Left ventricle myocardium inferior (tissue), 1 donor: Measurements from ENCODE around the gene HTRA3. TPM values are rescaled to one million over a fixed set of nuclear protein-coding genes. Genes with fewer than 3 reads are reported as not detected.

ENCODE experiments used
- DNase-seq: peaks from one replicate; pipeline ENCODE4 v3.0.0-alpha.2; 2020
- H3K27ac ChIP-seq: fragments of 200-600 bp; replicated peaks from 2 replicates; pipeline ENCODE4 v1.8.0; 2021
- H3K27me3 ChIP-seq: fragments of 200-600 bp; 2 replicates; pipeline ENCODE4 v1.8.0; 2021; ENCODE audit warnings: low read depth
- H3K36me3 ChIP-seq: fragments of 200-600 bp; 2 replicates; pipeline ENCODE4 v1.8.0; 2021
- H3K4me1 ChIP-seq: fragments of 200-600 bp; 2 replicates; pipeline ENCODE4 v1.8.0; 2021
- H3K4me3 ChIP-seq: fragments of 200-600 bp; 2 replicates; pipeline ENCODE4 v1.8.0; 2021; ENCODE audit warnings: mild to moderate bottlenecking, moderate library complexity
- H3K9me3 ChIP-seq: fragments of 200-600 bp; replicated peaks from 2 replicates; pipeline ENCODE4 v1.8.0; 2021
- intact Hi-C: fragments of 100-400 bp; cut with micrococcal nuclease; formaldehyde crosslinking; loops from one replicate; pipeline ENCODE4 v1.11.0; 2022
- total RNA-seq: library from RNA; stranded (reverse); fragmentation: NEBNext Ultra II Directional; extraction: Animal tissue kit (Norgen Biotek cat#: 25700); gene quantifications from one replicate; pipeline ENCODE4 v1.2.1, GENCODE V29; 2021
- TF ChIP-seq, protein P1 (sequence below): fragments of 200-600 bp; IDR thresholded peaks from 2 replicates; pipeline ENCODE4 v1.8.0; 2021; ENCODE audit warnings: antibody characterized with exemption, mild to moderate bottlenecking, borderline replicate concordance
- donor health status: DM: no; HTN: yes; CAD: no; lungs with severe emphysema.

HTRA3 gene
- total RNA-seq, 1 donor from 2014 or later, result 119 TPM

- no peak overlapping the region for H3K4me3 ChIP-seq
- H3K27ac ChIP-seq, result peak overlapping the region; percentile 69
- DNase-seq, result peak; percentile 14
- intact Hi-C loops, result no loop called here
- H3K36me3 ChIP-seq, result peaks cover 2% of the 10 kb centered on the region
- H3K27me3 ChIP-seq, result no peaks in the 10 kb centered on the region
- H3K4me1 ChIP-seq, result peaks cover 54% of the 10 kb centered on the region
- H3K9me3 ChIP-seq, result peaks cover 4% of the 10 kb centered on the region
- TF ChIP-seq, protein P1, sequence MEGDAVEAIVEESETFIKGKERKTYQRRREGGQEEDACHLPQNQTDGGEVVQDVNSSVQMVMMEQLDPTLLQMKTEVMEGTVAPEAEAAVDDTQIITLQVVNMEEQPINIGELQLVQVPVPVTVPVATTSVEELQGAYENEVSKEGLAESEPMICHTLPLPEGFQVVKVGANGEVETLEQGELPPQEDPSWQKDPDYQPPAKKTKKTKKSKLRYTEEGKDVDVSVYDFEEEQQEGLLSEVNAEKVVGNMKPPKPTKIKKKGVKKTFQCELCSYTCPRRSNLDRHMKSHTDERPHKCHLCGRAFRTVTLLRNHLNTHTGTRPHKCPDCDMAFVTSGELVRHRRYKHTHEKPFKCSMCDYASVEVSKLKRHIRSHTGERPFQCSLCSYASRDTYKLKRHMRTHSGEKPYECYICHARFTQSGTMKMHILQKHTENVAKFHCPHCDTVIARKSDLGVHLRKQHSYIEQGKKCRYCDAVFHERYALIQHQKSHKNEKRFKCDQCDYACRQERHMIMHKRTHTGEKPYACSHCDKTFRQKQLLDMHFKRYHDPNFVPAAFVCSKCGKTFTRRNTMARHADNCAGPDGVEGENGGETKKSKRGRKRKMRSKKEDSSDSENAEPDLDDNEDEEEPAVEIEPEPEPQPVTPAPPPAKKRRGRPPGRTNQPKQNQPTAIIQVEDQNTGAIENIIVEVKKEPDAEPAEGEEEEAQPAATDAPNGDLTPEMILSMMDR, result no peak
These were observed 38.6 kb downstream of the HTRA3 start for GRCh38 chr4:8308144-8308543.

DNA sequence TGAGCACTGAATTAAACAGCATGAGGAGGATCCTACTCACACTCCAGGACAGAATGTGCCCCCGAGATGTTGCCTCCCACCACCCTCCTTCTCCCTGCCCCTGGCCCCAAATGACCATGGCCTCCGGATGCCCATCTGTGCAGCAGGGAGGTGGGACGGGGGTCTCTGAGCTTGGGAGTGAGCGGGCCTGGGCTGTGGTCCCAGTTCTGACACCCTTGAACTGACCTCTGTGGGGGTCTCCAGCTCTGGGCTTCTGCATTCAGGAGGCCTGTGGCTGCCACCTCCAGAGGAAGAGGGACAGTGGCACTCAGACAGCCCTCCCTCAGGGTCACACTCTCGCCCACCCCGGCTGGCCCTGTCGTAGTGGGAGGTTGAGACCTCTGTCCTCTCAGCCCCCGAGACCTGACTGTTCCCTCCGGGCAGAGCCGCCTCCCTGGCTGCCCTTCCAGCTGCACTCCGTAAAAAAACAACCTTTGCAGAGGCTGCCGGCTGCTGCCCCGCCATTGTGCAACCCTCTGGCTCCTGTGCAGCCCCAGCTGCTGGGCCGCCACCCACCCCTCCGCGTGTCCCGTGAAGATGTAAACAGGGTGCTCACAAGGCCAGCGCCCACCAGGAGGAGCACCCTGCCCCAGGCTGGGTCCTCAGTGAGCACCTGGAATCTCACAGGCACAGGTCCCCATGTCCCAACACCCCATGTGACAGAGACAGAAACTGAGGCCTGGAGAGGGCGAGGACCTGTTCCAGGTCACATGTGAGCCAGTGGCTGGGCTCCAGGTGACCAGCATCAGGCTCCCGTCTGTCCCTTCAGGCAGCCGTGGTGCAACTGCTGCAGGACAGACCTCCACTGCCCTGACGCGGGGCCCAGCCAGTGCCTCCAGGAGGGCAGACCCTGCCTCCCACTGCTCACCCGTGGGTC is 39.6 kb downstream of the HTRA3 start:
- H3K4me1 ChIP-seq, result peaks cover 50% of the 10 kb centered on the region
- no peak overlapping the region for H3K4me3 ChIP-seq
- peaks cover 6% of the 10 kb centered on the region for H3K9me3 ChIP-seq
- intact Hi-C loops, result no loop called here
- no peaks in the 10 kb centered on the region for H3K36me3 ChIP-seq
- peak; percentile 81 for DNase-seq
- H3K27ac ChIP-seq, result peak overlapping the region; percentile 69
- no peaks in the 10 kb centered on the region for H3K27me3 ChIP-seq
- TF ChIP-seq, protein P1, result peak; percentile 47

- DNase-seq, result no peak
- H3K27me3 ChIP-seq, result no peaks in the 10 kb centered on the region
- intact Hi-C loops, result no loop called here
- H3K9me3 ChIP-seq, result peaks cover 6% of the 10 kb centered on the region
- H3K27ac ChIP-seq, result peak overlapping the region; percentile 69
- H3K4me3 ChIP-seq, result no peak overlapping the region
- no peaks in the 10 kb centered on the region for H3K36me3 ChIP-seq
- TF ChIP-seq, protein P1, result no peak
- H3K4me1 ChIP-seq, result peaks cover 52% of the 10 kb centered on the region
These were observed 40.8 kb downstream of the HTRA3 start for GRCh38 chr4:8310306-8310705.

GRCh38 chr4:8311101-8312068 is 41.8 kb downstream of the HTRA3 start:
- Histone ChIP-seq H3K36me3 (no peaks in the 10 kb centered on the region), H3K9me3 (peaks cover 6% of the 10 kb centered on the region), H3K27me3 (no peaks in the 10 kb centered on the region), H3K27ac (no peak overlapping the region), H3K4me1 (peaks cover 53% of the 10 kb centered on the region), H3K4me3 (no peak overlapping the region)
- DNase-seq, result no peak
- intact Hi-C loops, result no loop called here
- TF ChIP-seq, protein P1, result no peak

GRCh38 chr4:8312069-8312445 is 42.5 kb downstream of the HTRA3 start:
- intact Hi-C loops, result no loop called here
- no peaks in the 10 kb centered on the region for H3K36me3 ChIP-seq
- no peak overlapping the region for H3K27ac ChIP-seq
- TF ChIP-seq, protein P1, result no peak
- H3K9me3 ChIP-seq, result peaks cover 6% of the 10 kb centered on the region
- no peak overlapping the region for H3K4me3 ChIP-seq
- H3K27me3 ChIP-seq, result no peaks in the 10 kb centered on the region
- H3K4me1 ChIP-seq, result peaks cover 53% of the 10 kb centered on the region
- DNase-seq, result no peak
